ENCODE results near the gene YY1. TPM values are rescaled to one million over a fixed set of nuclear protein-coding genes. Genes with fewer than 3 reads are reported as not detected.

YY1 gene
- polyA plus RNA-seq, 2 of the 4 experiments (the other 2 are of a cell fraction), result 58.4 to 65.8 TPM

DNA sequence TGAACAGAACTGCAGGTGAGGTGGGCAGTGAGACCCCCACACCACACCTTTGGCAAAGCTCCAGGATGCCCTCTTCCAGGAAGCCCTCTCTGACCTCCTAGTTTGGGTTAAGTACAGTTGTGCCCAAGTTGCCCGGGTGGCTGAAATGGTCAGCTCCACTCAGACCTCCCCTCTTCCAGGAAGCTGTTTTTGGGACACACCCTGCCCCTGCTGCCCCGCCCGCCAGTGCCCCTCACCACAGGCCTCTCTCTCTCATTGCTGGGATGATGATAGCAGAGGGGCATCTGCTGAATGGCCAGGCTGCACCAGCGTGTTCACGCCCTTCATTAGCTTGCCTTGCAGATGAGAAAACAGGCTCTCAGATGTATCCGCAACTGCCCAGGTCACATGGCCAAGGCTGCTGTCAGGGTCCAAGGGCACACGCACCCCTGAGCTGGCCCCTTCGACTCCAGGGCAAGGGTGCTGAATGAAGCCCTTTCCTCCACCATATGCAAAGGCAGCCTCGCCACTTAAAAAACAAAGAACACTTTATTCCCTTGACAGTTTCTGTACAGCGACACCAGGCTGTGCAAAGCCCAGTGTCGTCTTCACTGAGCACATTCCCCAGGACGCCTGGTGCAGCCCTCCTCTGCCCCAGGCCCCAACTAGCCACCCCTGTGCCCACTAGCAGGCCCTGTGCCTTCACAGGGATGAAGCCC lies 51.8 kb downstream of the YY1 start:
- POLR2A ChIA-PET, result no interaction called here
- 87% methylated on average over 12 of the region's 12 CpGs for WGBS (ENCODE audit: missing lambda C conversion rate)

DNA sequence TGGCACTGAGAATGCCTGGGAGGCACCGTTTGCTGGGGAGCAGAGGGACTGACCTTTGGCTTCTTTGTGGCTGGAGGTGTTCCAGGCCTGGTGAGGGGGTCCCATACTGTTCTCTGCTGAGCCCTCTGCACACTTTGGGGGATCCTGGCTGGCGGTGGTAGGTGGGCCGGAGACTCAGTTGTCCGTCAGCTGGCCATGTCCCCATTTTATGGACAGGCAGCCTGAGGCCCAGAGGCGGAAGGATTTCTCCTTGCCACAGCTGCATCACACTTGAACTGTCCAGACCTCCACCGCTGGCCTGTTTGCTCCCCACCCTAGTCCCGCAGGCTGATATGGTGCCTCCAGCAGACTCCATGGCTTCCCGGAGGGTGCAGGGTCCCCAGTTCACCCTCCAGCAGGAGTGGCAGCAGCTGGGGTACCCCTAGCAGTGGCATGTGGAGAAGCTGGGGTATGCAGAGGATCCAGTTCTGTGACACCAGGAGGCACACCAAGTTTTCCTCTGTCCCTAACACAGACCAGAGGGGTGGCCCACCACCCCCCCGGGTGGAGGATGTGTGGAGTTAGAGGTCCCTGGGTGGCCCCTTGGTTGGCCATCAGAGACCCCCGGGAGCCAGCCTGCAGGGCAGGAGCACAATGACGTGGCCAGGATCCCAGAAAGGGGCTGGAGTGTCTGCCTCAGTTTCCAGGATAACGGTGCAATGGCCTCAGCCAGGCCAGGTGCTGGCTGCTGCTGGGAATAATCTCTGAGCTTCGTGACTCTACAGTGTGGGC lies 52.5 kb downstream of the YY1 start:
- TF ChIP-seq POLR2AphosphoS2 (conservative IDR thresholded peaks at IDR 0.05; ENCODE audit: low read length) (no peak), ZSCAN20 (CRISPR knock-in tag; IDR thresholded peaks at IDR 0.05) (no peak), JUNB (IDR thresholded peaks at IDR 0.05) (no peak), TP53 (CRISPR knock-in tag; IDR thresholded peaks at IDR 0.05) (no peak), CBX2 (IDR thresholded peaks at IDR 0.05; ENCODE audit: borderline replicate concordance, low read depth) (no peak)
- TF ChIP-seq, protein P1, sequence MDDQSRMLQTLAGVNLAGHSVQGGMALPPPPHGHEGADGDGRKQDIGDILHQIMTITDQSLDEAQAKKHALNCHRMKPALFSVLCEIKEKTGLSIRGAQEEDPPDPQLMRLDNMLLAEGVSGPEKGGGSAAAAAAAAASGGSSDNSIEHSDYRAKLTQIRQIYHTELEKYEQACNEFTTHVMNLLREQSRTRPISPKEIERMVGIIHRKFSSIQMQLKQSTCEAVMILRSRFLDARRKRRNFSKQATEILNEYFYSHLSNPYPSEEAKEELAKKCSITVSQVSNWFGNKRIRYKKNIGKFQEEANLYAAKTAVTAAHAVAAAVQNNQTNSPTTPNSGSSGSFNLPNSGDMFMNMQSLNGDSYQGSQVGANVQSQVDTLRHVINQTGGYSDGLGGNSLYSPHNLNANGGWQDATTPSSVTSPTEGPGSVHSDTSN (IDR thresholded peaks at IDR 0.05), result no peak
- Histone ChIP-seq H3K4me1 (no peaks in the 10 kb centered on the region; the same call in 2 of the 3 replicates), H3K4me2 (no peak overlapping the region), H3K27ac (no peak overlapping the region), H3K4me3 (no peak overlapping the region), H3K9me3 (no peaks in the 10 kb centered on the region)
- WGBS (ENCODE audit: missing lambda C conversion rate), result 90% methylated on average over 8 of the region's 13 CpGs
- DNase-seq (ENCODE audit: low read depth in 1 of 2, low spot score in 1 of 2) (no peak), FAIRE-seq (no peak), ATAC-seq (no peak)
- ChIA-PET POLR2A (interaction anchor here (0.5 kb wide), 1 partner anchor 19 kb away, joined by 3 read pairs; no protein-coding TSS in a partner anchor), CTCF (interaction anchor here (1.3 to 12.3 kb wide), 6 partner anchors 7 to 93 kb away, joined by 3 to 114 read pairs (median 8); no protein-coding TSS in a partner anchor)

More for the DNA sequence above, 51.8 kb downstream of the YY1 start:
- H3K4me1 ChIP-seq, result peaks cover 6% of the 10 kb centered on the region; the same call in 1 of the 3 replicates
- ATAC-seq, result no peak
- no peaks in the 10 kb centered on the region for H3K9me3 ChIP-seq
- no peak for DNase-seq (ENCODE audit: low read depth in 1 of 2, low spot score in 1 of 2)
- no peak overlapping the region for H3K27ac ChIP-seq
- no peak for FAIRE-seq
- CTCF ChIA-PET, result interaction anchor here (0.6 to 2.4 kb wide), 4 partner anchors 11 to 87 kb away, joined by 3 to 13 read pairs (median 4); no protein-coding TSS in a partner anchor
- H3K4me2 ChIP-seq, result no peak overlapping the region
- H3K4me3 ChIP-seq, result no peak overlapping the region
- TF ChIP-seq RARB (CRISPR knock-in tag; IDR thresholded peaks at IDR 0.05), result no peak
- TF ChIP-seq KDM5A (IDR thresholded peaks at IDR 0.05), result no peak
- no peak for TF ChIP-seq SMC3 (IDR thresholded peaks at IDR 0.05)
- no peak for TF ChIP-seq ZSCAN20 (CRISPR knock-in tag; IDR thresholded peaks at IDR 0.05)
- TF ChIP-seq, protein P2, sequence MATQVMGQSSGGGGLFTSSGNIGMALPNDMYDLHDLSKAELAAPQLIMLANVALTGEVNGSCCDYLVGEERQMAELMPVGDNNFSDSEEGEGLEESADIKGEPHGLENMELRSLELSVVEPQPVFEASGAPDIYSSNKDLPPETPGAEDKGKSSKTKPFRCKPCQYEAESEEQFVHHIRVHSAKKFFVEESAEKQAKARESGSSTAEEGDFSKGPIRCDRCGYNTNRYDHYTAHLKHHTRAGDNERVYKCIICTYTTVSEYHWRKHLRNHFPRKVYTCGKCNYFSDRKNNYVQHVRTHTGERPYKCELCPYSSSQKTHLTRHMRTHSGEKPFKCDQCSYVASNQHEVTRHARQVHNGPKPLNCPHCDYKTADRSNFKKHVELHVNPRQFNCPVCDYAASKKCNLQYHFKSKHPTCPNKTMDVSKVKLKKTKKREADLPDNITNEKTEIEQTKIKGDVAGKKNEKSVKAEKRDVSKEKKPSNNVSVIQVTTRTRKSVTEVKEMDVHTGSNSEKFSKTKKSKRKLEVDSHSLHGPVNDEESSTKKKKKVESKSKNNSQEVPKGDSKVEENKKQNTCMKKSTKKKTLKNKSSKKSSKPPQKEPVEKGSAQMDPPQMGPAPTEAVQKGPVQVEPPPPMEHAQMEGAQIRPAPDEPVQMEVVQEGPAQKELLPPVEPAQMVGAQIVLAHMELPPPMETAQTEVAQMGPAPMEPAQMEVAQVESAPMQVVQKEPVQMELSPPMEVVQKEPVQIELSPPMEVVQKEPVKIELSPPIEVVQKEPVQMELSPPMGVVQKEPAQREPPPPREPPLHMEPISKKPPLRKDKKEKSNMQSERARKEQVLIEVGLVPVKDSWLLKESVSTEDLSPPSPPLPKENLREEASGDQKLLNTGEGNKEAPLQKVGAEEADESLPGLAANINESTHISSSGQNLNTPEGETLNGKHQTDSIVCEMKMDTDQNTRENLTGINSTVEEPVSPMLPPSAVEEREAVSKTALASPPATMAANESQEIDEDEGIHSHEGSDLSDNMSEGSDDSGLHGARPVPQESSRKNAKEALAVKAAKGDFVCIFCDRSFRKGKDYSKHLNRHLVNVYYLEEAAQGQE (IDR thresholded peaks at IDR 0.05), result no peak
- TF ChIP-seq HOXB13 (CRISPR knock-in tag; IDR thresholded peaks at IDR 0.05; ENCODE audit: low read depth), result no peak
- TF ChIP-seq KDM1A (IDR thresholded peaks at IDR 0.05; ENCODE audit: low read depth), result no peak
- no peak for TF ChIP-seq NFE2L2 (conservative IDR thresholded peaks at IDR 0.05; ENCODE audit: low read length)
- no peak for TF ChIP-seq CEBPB (IDR thresholded peaks at IDR 0.05)
- no peak for TF ChIP-seq GATA3 (IDR thresholded peaks at IDR 0.05; ENCODE audit: borderline replicate concordance)
- TF ChIP-seq, protein P3, sequence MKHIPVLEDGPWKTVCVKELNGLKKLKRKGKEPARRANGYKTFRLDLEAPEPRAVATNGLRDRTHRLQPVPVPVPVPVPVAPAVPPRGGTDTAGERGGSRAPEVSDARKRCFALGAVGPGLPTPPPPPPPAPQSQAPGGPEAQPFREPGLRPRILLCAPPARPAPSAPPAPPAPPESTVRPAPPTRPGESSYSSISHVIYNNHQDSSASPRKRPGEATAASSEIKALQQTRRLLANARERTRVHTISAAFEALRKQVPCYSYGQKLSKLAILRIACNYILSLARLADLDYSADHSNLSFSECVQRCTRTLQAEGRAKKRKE (CRISPR knock-in tag; IDR thresholded peaks at IDR 0.05; ENCODE audit: low read depth), result no peak
- no peak for TF ChIP-seq MAFK (IDR thresholded peaks at IDR 0.05; ENCODE audit: partially characterized antibody)
- no peak for TF ChIP-seq EHMT2 (IDR thresholded peaks at IDR 0.05; ENCODE audit: low read depth)
- TF ChIP-seq, protein P4, sequence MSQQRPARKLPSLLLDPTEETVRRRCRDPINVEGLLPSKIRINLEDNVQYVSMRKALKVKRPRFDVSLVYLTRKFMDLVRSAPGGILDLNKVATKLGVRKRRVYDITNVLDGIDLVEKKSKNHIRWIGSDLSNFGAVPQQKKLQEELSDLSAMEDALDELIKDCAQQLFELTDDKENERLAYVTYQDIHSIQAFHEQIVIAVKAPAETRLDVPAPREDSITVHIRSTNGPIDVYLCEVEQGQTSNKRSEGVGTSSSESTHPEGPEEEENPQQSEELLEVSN (IDR thresholded peaks at IDR 0.05; ENCODE audit: borderline replicate concordance, low read depth), result no peak
- no peak for TF ChIP-seq CBX2 (IDR thresholded peaks at IDR 0.05; ENCODE audit: borderline replicate concordance, low read depth)
- TF ChIP-seq, protein P5, sequence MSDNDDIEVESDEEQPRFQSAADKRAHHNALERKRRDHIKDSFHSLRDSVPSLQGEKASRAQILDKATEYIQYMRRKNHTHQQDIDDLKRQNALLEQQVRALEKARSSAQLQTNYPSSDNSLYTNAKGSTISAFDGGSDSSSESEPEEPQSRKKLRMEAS (IDR thresholded peaks at IDR 0.05), result no peak
- TF ChIP-seq MYC (IDR thresholded peaks at IDR 0.05; ENCODE audit: borderline replicate concordance, low read length), result no peak
- TF ChIP-seq CHD4 (IDR thresholded peaks at IDR 0.05; ENCODE audit: borderline replicate concordance), result no peak
- TF ChIP-seq CBX8 (IDR thresholded peaks at IDR 0.05), result no peak
- TF ChIP-seq FOSL2 (IDR thresholded peaks at IDR 0.05), result no peak
- TF ChIP-seq FOSL2 (CRISPR knock-in tag; IDR thresholded peaks at IDR 0.05), result no peak

All from A549 (cell line).